Fibroblast of the conjunctiva (primary cell): ENCODE results near the gene ZDBF2.
"Not testable (repeated sequence)": the region's sequence is repeated elsewhere in the genome, so short reads cannot be mapped to it uniquely, and the experiment has no call there.

Experiments used
- DNase-seq: peaks from one replicate; pipeline ENCODE4 v3.0.0-alpha.2; 2010; ENCODE audit warnings: low read depth

ZDBF2 gene

DNA sequence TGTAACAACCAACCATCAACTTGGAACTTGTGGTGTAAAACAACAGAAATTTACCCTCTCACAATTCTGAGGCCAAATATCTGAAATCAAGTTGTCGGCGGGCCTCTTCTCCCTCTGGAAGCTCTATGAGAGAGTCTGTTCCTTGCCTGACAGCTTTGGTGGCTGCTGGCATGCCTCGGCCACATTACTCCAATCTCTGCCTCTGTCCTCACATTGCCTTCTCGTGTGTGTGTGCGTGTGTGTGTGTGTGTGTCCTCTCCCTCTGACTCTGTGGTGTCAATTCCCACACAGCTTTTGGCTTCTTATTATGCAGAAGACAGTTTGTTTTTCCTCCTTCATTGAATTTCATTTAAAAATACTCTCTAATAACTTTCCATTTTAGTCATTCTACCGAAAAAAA is 50.4 kb downstream of the ZDBF2 start:
- DNase-seq, result no peak

DNA sequence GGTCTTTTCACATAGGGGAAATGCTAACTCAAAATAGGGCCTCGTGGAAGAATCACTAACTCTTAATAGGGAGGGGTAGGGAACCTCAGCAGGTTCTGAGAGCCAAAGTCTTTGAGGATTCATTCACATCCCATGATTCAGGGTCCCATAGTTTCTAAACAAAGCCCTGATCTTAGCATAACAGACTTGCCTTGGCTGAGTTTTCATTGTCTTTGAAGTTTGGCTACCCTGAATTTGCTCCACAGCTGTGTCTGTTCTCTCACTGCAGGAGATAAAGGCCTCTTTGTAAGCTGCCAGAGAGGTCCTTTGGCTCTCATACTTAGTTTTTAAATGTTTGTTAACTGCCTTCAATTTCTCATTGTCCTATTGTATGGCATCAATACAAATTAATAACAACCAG is 54.5 kb downstream of the ZDBF2 start:
- no peak for DNase-seq

DNA sequence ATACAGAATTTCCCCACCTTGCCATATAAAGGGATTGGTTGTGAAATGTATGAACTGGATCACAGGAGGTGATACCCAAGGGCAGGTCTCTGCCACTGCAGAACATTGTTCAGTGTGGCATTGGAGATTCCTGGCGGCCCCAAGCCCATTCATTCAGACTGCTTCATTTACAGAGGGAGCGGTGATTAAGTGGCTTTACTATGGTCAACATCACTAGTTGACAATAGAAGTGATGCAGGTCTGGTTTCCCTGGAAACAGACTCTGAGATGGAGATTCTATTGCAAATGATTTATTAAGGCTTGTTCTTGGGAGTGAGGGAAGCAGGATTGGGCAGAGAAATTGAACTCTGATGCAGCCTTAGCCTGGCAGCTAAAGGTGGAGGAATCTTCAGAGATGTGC is 62.4 kb downstream of the ZDBF2 start:
- no peak for DNase-seq

DNA sequence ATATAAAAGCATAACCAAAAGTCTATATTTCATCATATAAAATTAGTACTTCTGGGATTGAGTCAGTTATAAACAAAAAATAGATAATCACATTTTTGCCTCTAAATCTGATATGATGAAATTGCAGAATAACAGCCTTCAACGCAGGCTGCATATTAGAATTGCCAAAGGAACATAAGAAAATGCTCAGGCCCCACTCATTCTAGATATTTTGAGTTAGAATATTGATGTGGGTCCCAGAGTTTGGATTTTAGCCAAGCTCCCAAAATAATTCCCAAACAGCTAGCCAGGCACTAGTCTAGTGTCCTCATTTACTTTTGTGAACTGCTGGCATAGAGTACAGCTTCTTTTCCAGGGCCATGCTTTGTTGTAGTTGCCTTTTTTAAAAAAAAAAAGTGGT is 63.5 kb downstream of the ZDBF2 start:
- DNase-seq, result no peak

DNA sequence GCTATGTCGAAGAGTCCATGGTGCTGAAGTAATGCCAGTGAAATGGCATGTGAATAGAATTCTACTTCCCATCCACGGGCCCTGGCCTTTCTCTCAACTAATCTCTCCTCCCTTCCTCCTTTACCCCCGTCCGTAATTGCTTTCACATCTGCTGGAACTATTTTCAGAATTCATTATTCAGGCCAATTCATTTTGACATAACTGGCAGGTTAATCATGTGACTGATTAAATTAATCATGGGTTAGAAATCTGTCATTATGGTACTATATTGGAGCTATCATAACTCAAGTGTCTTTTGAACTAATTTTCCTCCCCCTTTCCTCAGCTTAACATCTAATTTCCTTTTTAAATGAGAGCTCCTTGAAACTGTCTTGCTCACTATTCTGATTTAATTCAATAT is 66.9 kb downstream of the ZDBF2 start:
- no peak for DNase-seq

DNA sequence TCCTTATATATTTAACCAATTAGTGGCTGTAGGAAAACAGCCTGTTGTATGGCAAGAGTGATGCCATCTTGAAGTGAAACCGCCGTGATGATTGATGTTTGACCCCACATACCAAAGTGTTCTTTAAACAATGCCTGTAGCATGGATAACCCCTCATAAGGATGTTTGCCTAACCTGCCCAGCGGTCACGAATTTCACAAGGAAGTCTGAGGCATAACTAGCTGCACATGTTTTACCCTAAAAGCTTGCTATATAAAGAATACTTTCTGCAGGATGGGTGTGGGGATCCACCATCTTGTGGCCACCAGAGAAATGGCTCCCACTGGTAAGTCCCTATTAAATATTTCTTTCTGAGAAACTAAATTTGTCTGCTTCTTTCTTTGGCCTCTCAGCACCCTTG is 68.7 kb downstream of the ZDBF2 start:
- DNase-seq, result no peak

DNA sequence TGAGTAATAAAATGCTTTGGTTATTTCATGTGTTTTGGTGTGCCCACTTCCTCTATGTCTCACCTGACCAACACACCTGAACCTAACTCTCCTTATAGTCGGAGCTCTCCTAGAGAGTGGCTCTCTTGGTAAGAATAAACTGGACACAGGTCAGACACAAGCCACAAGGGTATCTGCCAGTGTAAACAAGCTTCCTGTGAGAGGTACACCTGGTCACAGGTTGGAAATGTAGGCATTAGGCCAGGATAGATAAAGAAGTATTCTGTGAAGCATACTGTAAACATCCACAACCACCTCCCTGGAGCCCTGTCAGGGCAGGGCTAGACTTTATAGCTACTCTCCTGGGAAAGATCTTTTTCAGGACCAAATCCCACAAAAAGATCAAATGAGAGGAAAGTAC is 69.4 kb downstream of the ZDBF2 start:
- no peak for DNase-seq

DNA sequence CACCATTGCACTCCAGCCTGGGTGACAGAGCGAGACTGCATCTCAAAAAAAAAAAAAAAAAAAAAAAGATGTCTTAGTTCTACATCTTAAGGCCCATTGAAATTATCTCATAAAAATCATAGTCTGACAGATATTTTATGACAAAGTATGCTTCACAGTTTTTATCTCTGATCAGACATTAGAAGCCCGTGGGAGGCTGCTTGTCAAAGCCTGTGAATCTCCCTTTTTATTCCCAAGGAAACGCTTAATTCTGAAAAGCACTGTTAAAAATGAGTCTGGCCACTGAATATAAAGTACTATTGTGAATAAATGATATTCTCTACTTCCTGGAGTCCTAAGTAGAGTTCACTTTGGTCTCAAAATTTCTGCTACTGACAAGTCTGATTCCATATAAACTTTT is 71.1 kb downstream of the ZDBF2 start:
- DNase-seq, result no peak

DNA sequence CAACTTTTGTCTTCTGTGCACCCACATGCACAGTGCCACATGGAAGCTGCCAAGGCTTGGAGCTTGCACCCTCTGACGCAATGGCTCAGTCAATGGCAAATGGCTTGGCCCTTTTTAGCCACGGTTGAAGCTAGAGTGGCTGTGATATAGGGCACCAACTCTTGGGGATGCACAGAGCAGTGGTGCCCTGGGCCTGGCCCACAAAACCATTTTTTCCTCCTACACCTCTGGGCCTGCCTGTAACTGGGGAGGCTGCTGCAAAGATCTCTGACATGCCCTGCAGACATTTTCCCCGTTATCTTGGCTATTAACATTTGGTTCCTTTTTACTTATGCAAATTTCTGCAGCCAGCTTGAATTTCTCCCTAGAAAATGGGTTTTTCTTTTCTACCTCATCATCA is 74.9 kb downstream of the ZDBF2 start:
- no peak for DNase-seq

DNA sequence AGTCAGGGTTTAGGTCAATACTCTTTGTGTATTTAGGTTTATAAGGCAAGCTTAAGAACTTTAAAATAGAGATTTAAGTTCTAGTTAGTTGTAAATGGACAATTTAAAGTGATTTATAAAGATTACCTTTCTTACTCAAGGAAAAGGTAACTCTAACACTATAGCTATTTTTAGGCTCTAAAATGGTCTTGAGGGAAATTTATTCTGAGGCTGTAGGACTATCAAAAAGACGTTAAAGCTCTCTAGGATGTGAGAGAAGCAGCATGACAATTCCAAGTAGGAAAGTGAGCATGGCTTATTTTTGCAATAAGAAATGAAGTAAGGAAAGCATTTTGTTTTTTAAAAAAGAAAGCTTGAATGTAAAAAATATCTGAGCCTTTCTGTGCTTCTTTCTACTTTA is 78.1 kb downstream of the ZDBF2 start:
- no peak for DNase-seq

DNA sequence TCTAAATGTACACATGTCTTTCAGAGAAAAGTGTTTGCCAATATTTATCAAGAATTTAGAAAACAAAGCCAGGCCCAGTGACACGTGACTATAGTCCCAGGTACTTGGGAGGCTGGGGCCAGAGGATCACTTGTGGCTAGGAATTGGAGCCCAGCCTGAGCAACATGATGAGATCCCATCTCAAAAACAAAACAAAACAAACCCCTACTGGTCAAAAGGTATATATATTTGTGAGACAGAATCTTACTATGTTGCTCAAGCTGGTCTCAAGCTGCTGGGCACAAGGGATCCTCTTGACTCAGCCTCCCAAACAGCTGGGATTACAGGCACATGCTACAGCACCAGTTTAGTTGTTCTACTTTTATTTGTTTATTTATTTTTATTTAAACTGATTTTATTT is 79.2 kb downstream of the ZDBF2 start:
- DNase-seq, result no peak

DNA sequence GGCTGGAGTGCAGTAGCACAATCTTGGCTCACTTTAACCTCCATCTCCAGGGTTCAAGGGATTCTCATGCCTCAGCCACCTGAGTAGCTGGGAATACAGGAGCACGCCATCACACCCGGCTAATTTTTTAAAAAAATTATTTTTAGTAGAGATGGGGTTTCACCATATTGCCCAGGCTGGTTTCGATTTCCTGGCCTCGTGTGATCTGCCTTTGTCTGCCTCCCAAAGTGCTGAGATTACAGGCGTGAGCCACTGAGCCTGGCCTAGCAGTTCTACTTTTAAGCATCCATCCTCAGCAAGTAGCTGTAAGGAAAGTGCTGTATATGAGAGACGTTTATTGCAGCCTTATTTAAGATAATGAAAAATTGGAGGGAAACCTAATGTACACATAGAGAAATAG is 79.7 kb downstream of the ZDBF2 start:
- DNase-seq, result no peak

DNA sequence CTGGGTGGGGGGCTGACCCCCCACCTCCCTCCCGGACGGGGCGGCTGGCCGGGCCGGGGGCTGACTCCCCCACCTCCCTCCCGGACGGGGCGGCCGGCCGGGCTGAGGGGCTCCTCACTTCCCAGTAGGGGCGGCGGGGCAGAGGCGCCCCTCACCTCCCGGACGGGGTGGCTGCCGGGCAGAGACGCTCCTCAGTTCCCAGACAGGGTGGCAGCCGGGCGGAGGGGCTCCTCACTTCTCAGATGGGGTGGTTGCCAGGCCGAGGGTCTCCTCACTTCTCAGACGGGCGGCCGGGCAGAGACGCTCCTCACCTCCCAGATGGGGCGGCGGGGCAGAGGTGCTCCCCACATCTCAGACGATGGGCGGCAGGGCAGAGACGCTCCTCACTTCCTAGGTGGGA is 82.4 kb downstream of the ZDBF2 start:
- DNase-seq, result not testable (repeated sequence)

DNA sequence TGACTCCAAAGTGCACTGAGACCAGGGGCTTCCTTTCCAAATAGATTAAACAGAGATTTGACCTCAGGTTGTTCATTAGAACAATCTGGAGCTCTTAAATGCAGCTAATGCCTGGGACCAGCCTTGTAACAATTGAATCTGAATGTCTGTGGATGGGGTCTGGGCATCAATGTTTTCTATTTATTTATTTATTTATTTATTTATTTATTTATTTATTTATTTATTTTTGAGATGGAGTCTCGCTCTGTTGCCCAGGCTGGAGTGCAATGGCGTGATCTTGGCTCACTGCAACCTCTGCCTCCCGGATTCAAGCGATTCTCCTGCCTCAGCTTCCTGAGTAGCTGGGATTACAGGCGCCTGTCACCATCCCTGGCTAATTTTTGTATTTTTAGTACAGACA is 86.4 kb downstream of the ZDBF2 start:
- not testable (repeated sequence) for DNase-seq

DNA sequence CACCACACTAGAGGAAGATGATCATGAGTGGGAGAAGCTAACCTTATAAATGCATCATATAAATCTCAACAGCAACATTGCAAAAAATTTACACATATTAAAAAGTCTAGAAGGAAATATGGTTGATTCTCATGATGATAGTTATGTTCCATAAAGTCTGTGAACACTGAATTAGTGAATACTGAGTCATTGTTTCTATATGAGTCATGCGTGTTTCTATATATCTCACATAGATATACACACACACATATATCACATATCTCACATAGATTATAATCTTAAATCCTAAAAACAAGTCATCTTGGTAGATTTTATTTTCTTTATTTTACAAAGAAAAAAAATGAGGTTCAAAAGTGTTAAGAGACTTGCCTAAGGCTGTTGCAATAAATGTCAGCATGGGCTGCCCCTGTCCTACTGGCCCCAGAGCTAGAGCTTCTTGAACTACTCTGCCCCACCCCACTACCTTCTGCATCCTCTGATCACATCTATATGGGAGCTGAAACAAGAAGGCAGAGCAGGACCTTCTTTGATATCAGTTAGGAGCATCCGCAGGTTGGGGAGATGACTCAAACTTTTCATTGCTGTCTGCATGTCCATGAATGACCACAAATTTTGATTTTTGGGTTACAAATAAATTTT is 87.1 kb downstream of the ZDBF2 start:
- no peak for DNase-seq
